Muscle layer of duodenum (tissue), 2 donors: ENCODE data around the gene MAP1LC3B2.

Source experiments
- H3K27ac ChIP-seq: one replicate; pipeline ENCODE4 v1.7.0; 2013; ENCODE audit warnings: mild to moderate bottlenecking, low read length
- H3K27me3 ChIP-seq: one replicate; pipeline ENCODE4 v1.7.0; 2013; ENCODE audit warnings: low read depth, mild to moderate bottlenecking, control low read depth, low read length
- H3K36me3 ChIP-seq, 2 donors: one replicate each; pipeline ENCODE4 v1.7.0; 2013; ENCODE audit warnings: low read length in 2 of 2, control low read depth in 1 of 2, mild to moderate bottlenecking in 1 of 2; ENCODE audit not compliant: insufficient read depth in 2 of 2, control insufficient read depth in 1 of 2
- H3K4me1 ChIP-seq, 2 donors: one replicate each; pipeline ENCODE4 v1.7.0; 2013; ENCODE audit warnings: low read length in 2 of 2, mild to moderate bottlenecking in 2 of 2, control low read depth in 1 of 2, moderate library complexity in 1 of 2; ENCODE audit not compliant: insufficient read depth in 2 of 2, control insufficient read depth in 1 of 2
- H3K4me3 ChIP-seq, 2 donors: one replicate each; pipeline ENCODE4 v1.7.0; 2013; ENCODE audit warnings: low read length in 2 of 2, low read depth in 1 of 2, mild to moderate bottlenecking in 1 of 2
- H3K9me3 ChIP-seq, 2 donors: one replicate each; pipeline ENCODE4 v1.7.0; 2013; ENCODE audit warnings: low read length in 2 of 2, control low read depth in 1 of 2, mild to moderate bottlenecking in 1 of 2; ENCODE audit not compliant: control insufficient read depth in 1 of 2
- donor health status: healthy.

MAP1LC3B2 gene

DNA sequence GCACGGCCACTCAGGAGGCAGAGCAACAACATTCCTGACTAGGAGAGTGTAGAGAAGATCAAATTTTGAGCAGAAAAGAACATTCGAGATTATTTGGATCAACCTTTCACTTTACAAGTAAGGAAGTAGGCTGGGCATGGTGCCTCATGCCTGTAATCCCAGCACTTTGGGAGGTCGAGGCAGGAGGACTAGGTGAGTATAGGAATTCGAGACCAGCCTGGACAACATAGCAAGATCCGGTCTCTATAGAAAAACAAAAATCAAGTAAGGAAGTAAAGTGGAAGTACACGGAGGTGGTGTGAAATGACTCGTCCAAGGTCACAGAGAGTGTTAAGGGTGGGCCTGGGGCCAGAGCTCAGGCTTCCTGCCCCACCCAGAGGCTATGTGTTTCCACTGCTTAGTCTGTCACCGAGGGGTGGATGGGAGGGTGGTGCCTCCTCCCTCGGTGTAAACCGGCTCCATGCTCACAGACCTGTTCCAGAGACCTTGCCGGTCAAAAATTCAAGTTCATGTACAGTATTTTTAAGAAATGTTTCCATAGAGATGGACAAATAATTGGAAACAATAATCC, 51.9 kb downstream of the MAP1LC3B2 start:
- no peaks in the 10 kb centered on the region for H3K9me3 ChIP-seq
- no peaks in the 10 kb centered on the region for H3K36me3 ChIP-seq
- H3K4me3 ChIP-seq, result no peak overlapping the region
- H3K4me1 ChIP-seq, result no peaks in the 10 kb centered on the region
- no peaks in the 10 kb centered on the region for H3K27me3 ChIP-seq
- no peak overlapping the region for H3K27ac ChIP-seq

DNA sequence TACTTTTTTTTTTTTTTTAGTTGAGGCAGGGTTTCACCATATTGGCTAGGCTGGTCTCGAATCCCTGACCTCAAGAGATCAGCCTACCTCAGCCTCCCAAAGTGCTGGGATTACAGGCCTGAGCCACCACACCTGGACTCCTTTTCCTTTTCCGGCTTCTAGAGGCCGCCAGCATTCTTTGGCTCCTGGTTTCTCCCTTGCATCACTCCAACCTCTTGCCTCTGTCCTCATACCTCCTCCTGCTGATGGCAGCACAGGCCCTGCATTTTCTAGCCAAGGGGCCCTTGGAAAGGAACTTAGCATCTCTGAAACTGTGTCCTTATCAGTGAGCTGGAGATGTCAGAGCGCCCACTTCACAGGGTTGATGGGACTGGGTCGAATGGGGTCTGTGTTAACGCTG, 53.3 kb downstream of the MAP1LC3B2 start:
- H3K27ac ChIP-seq, result no peak overlapping the region

DNA sequence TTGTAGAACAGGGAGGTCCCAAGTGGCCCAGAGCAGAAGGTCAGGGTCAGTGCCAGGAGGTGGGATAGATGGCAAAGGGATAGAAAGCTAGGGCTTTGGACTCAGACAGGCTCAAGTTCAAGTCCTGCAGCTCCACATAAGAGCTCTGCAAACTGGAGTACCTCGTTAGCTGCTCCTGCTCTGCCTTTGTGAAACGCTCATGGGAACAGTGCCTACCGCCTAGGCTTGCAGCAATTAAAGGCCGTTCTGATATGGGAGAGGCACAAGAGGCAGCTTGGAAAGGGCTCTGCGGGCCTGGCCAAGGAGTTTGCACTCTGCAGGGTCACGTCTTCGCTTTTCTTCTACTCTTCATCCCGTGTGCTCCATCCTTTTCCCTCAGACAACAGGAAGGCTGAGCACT, 54.1 kb downstream of the MAP1LC3B2 start:
- no peaks in the 10 kb centered on the region for H3K9me3 ChIP-seq
- no peak overlapping the region for H3K27ac ChIP-seq
- H3K27me3 ChIP-seq, result no peaks in the 10 kb centered on the region
- no peaks in the 10 kb centered on the region for H3K36me3 ChIP-seq
- no peaks in the 10 kb centered on the region for H3K4me1 ChIP-seq
- H3K4me3 ChIP-seq, result no peak overlapping the region

More for the DNA sequence above, 53.3 kb downstream of the MAP1LC3B2 start:
- H3K27me3 ChIP-seq, result no peaks in the 10 kb centered on the region
- H3K9me3 ChIP-seq, result no peaks in the 10 kb centered on the region
- H3K4me1 ChIP-seq, result no peaks in the 10 kb centered on the region
- H3K4me3 ChIP-seq, result no peak overlapping the region
- H3K36me3 ChIP-seq, result no peaks in the 10 kb centered on the region

DNA sequence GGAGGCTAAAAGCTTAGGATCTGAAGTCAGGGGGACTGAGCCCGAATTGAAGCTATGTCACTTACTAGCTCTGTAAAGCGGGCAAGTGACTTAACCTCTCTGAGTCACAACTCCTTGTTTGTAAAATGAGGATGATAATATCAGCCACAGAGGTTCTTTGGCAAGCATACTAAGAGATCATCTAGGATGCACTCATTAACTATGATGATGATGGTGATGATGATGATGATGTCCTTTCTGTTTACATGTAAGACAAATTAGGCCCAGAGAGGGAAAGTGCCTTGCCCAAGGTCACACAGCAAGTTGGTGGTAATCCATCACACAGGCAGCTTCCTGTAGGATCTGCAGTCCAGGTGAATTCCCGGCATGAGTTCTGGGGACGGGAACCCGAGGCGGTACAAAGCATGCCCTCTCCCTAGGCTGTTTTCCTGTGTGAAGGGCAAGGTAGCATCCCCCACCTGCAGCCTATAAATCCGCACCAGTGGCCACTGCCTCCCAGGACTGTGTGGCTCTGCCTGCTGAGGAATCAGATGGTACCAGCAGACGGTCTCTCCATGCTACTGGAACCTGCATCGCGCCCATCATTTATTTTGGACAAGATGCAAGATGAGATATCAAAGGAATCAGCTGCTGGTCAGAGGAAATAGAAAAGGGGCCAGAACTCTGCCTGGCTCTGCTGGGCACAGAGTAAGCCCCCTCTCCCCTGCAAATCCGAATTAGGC, 55.2 kb downstream of the MAP1LC3B2 start:
- H3K4me1 ChIP-seq, result no peaks in the 10 kb centered on the region
- no peaks in the 10 kb centered on the region for H3K36me3 ChIP-seq
- H3K27me3 ChIP-seq, result no peaks in the 10 kb centered on the region
- peaks cover 0 to 4% of the 10 kb centered on the region in 2 donors for H3K9me3 ChIP-seq
- no peak overlapping the region for H3K27ac ChIP-seq
- H3K4me3 ChIP-seq, result no peak overlapping the region

DNA sequence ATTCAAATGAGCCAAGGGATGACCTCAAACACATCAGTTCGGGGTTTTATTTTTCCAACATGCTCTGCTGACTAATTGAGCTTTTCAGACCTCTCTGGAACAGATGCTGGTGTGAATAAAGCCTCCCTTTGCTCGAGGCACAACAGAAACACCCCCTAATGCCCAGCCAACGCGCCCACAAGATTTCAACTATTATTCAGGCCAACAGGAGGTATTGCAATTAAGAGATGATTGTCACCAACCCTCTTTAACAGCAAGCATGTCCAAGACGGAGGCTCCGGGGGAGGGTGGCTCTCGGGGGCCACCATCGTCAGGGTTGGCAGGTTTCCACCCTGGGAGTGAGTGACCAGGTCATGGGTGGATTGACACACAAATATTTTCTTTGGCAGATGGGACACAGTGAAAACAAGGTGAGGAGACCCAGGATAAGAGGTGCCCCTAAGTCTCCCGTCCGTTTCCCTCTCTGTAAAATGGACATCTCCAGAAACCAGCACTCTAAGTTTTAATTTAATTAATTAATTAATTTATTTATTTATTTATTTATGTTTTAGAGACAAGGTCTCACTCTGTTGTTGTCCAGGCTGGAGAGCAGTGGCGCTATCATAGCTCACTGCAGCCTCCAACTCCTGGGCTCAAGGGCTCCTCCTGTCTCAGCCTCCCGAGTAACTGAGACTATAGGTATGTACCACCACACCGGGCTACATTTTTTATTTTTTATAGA, 56.1 kb downstream of the MAP1LC3B2 start:
- Histone ChIP-seq H3K36me3 (no peaks in the 10 kb centered on the region), H3K27ac (no peak overlapping the region), H3K27me3 (no peaks in the 10 kb centered on the region), H3K4me1 (no peaks in the 10 kb centered on the region), H3K9me3 (peaks cover 0 to 4% of the 10 kb centered on the region in 2 donors), H3K4me3 (no peak overlapping the region)

DNA sequence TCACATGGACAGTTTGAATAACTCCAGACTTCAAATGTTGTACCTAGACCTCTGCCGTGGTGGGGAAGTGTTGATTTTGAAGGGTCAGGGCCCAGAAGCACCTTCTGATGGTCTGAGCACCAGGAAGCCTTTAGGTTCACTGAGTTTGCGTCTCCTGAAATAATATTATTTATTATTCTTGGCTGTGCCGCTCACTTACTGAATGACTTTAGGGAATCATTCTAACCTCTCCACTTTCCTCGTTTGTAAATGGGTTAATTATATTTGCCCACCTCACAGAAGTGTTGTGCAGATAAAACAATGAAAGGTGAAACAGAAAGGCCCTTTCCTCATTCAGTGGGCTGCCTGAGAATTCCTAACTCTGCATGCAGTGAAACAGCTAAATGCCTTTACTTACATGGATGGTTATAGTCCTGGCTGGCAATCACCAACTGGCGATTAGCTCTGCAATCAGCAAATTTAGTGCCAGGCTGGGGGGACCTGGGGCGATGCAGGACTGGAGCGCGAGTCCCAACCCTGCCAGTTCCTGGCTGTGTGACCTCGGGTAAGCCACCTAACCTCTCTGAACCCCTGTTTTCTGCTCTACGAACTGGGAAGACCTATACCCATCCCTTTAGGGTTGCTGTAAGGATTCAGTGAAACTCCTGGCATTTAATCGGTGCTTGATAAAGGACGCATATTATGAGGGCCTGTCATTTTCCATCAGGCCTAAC, 57.5 kb downstream of the MAP1LC3B2 start:
- Histone ChIP-seq H3K9me3 (peaks cover 0 to 4% of the 10 kb centered on the region in 2 donors), H3K36me3 (no peaks in the 10 kb centered on the region), H3K4me3 (no peak overlapping the region), H3K27ac (no peak overlapping the region), H3K4me1 (no peaks in the 10 kb centered on the region), H3K27me3 (no peaks in the 10 kb centered on the region)

DNA sequence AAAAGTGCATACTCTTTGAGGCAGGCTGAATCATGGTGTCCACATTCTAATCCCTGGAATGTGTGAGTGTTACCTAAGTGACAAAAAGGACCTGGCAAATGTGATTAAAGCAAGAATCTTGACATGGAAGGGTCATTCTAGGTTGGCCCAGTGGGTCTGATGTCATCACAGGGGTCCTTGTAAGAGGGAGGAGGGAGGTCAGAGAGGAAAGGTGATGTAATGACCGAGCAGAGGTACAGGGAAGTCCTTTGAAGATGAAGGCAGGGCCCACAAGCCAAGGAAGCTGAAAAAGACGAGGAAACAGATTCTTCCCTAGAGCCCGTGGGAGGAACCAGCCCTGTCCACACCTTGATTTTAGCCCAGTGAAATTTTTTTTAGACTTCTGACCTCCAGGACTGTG, 60.1 kb downstream of the MAP1LC3B2 start:
- Histone ChIP-seq H3K9me3 (peaks cover 0 to 8% of the 10 kb centered on the region in 2 donors), H3K27me3 (no peaks in the 10 kb centered on the region), H3K4me1 (no peaks in the 10 kb centered on the region), H3K36me3 (no peaks in the 10 kb centered on the region), H3K4me3 (no peak overlapping the region), H3K27ac (no peak overlapping the region)

DNA sequence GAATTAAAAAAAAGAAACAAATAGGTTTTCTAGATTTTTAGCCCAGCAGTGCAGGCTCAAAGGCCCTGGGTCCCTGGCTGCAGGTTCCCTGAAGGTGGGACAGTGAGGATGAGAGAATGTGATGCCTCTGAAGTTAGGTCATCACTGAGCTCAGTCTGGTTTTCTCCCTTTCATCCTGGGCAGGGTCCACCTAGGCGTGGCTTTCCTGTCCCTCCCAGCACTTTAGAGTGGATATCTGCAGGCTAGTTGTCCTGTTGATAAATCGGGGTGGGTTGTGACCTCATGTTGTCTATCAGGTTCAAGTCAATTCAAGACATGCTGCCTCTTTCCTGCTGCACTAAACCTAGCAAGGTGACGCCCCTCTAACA, 60.9 kb downstream of the MAP1LC3B2 start:
- Histone ChIP-seq H3K36me3 (no peaks in the 10 kb centered on the region), H3K4me1 (no peaks in the 10 kb centered on the region)

DNA sequence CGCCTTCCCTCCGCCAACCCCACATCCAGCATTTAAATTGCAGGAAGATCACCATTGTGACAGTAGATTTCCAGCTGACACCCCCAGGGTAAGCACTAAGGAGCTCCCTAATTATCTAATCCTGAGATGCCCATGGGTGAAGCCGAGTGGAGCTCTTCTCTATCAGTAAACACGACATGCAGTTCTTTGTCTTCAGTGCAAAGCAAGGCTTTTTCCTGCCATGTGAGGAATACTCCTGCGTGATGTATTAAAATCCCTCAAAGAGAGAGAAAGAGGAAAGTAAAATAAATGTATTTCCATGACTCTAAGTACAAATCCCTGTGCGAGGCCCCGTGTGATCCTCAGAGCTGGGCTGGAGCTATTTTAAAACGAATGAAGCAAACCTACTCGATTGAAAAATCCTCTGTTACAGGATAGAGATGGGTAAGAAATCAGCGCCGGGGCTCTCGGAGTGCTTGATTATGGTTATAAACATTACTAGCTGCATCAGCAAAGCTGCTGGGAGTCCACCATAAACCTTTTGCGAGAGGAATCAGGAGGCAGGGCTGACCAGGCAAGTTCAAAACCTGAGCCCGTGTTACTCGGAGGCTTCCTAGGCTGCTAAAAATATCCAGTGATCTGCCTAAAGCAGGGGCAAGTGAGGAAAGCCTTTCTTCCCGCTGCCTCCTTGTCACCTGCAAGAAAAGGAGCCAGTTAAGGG, 61.5 kb downstream of the MAP1LC3B2 start:
- Histone ChIP-seq H3K9me3 (peaks cover 0 to 8% of the 10 kb centered on the region in 2 donors), H3K27ac (no peak overlapping the region), H3K4me3 (no peak overlapping the region), H3K27me3 (no peaks in the 10 kb centered on the region), H3K4me1 (no peaks in the 10 kb centered on the region), H3K36me3 (no peaks in the 10 kb centered on the region)

More for the DNA sequence above, 60.9 kb downstream of the MAP1LC3B2 start:
- Histone ChIP-seq H3K27ac (no peak overlapping the region), H3K9me3 (peaks cover 0 to 8% of the 10 kb centered on the region in 2 donors), H3K4me3 (no peak overlapping the region), H3K27me3 (no peaks in the 10 kb centered on the region)

DNA sequence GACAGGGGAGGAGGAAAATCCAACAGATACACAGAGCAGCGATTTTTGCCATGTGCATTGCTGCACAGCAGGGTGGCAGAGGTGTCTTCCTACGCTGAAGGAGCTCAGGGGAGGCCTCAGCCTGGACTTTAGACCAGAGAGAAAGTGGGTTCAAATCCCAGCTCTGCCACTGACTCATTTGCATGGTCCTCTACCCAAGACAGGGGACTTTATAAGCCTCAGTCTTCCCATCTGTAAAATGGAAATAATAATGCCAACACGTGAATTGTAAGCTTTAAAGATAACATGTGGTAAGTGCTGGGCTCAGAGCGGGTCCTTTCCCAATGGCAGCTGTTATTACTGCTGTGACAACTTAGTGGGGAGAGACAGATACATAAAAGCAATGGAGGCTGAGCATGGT, 62.0 kb downstream of the MAP1LC3B2 start:
- Histone ChIP-seq H3K4me1 (no peaks in the 10 kb centered on the region), H3K9me3 (peaks cover 0 to 8% of the 10 kb centered on the region in 2 donors), H3K27me3 (no peaks in the 10 kb centered on the region), H3K27ac (no peak overlapping the region), H3K4me3 (no peak overlapping the region), H3K36me3 (no peaks in the 10 kb centered on the region)

DNA sequence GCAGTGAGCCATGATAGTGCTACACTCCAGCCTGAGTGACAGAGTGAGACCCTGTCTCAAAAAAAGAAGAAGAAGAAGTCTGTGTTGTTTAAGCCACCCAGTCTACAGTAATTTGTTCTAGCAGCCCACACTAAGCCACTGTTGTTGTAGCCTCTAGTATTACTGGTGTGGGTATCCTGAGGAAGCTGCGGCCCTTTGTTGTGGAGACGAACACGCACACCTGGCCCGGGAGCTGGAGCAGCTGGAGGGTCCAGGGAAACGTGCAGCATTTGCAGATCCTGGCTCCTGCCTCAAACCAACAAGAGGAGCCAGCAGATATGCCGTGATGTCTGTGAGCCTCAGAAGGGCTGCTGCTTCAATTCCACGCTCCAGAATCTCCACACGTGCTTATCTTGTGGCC, 65.3 kb downstream of the MAP1LC3B2 start:
- no peak overlapping the region for H3K27ac ChIP-seq
- no peaks in the 10 kb centered on the region for H3K36me3 ChIP-seq
- H3K4me3 ChIP-seq, result no peak overlapping the region
- no peaks in the 10 kb centered on the region for H3K27me3 ChIP-seq
- no peaks in the 10 kb centered on the region for H3K4me1 ChIP-seq
- peaks cover 0 to 5% of the 10 kb centered on the region in 2 donors for H3K9me3 ChIP-seq
